ENCODE measurements around the gene GPR45. TPM values are rescaled to one million over a fixed set of nuclear protein-coding genes. Genes with fewer than 3 reads are reported as not detected.

GPR45 gene
- total RNA-seq, 1 donor, result not detected

GRCh38 chr2:105254531-105255210, 13.1 kb downstream of the GPR45 start:
- Histone ChIP-seq H3K9me3 (ENCODE audit: low read depth, low read length) (no peaks in the 10 kb centered on the region), H3K4me3 (ENCODE audit: insufficient read depth, low read length) (no peak overlapping the region), H2AFZ (ENCODE audit: low read length) (no peak overlapping the region), H3K27ac (ENCODE audit: low read depth, low read length) (no peak overlapping the region), H4K20me1 (ENCODE audit: insufficient read depth, low read length) (no peaks in the 10 kb centered on the region), H3K79me2 (ENCODE audit: insufficient read depth, low read length) (no peaks in the 10 kb centered on the region), H3K27me3 (ENCODE audit: insufficient read depth, low read length) (no peaks in the 10 kb centered on the region), H3K4me1 (ENCODE audit: insufficient read depth, low read length) (no peaks in the 10 kb centered on the region), H3K4me2 (ENCODE audit: insufficient read depth, low read length) (no peak overlapping the region), H3K36me3 (ENCODE audit: insufficient read depth, low read length) (no peaks in the 10 kb centered on the region)
- DNase-seq (ENCODE audit: insufficient read length, low spot score, missing footprints), result no peak
- no peak for TF ChIP-seq CTCF (IDR thresholded peaks at IDR 0.05; ENCODE audit: extremely low read depth, low read depth, low read length)

GRCh38 chr2:105255979-105256378, 14.4 kb downstream of the GPR45 start:
- Histone ChIP-seq H4K20me1 (ENCODE audit: insufficient read depth, low read length) (no peaks in the 10 kb centered on the region), H3K4me1 (ENCODE audit: insufficient read depth, low read length) (peaks cover 6% of the 10 kb centered on the region), H3K4me2 (ENCODE audit: insufficient read depth, low read length) (no peak overlapping the region), H3K9me3 (ENCODE audit: low read depth, low read length) (no peaks in the 10 kb centered on the region), H3K36me3 (ENCODE audit: insufficient read depth, low read length) (no peaks in the 10 kb centered on the region), H3K27me3 (ENCODE audit: insufficient read depth, low read length) (no peaks in the 10 kb centered on the region), H3K4me3 (ENCODE audit: insufficient read depth, low read length) (no peak overlapping the region), H3K79me2 (ENCODE audit: insufficient read depth, low read length) (no peaks in the 10 kb centered on the region), H3K27ac (ENCODE audit: low read depth, low read length) (no peak overlapping the region), H2AFZ (ENCODE audit: low read length) (no peak overlapping the region)
- no peak for TF ChIP-seq CTCF (IDR thresholded peaks at IDR 0.05; ENCODE audit: extremely low read depth, low read depth, low read length)
- DNase-seq (ENCODE audit: insufficient read length, low spot score, missing footprints), result no peak

- Histone ChIP-seq H3K27me3 (ENCODE audit: insufficient read depth, low read length) (no peaks in the 10 kb centered on the region), H3K4me1 (ENCODE audit: insufficient read depth, low read length) (peaks cover 7% of the 10 kb centered on the region), H3K27ac (ENCODE audit: low read depth, low read length) (no peak overlapping the region), H2AFZ (ENCODE audit: low read length) (no peak overlapping the region), H3K36me3 (ENCODE audit: insufficient read depth, low read length) (no peaks in the 10 kb centered on the region), H3K4me2 (ENCODE audit: insufficient read depth, low read length) (no peak overlapping the region), H4K20me1 (ENCODE audit: insufficient read depth, low read length) (no peaks in the 10 kb centered on the region), H3K79me2 (ENCODE audit: insufficient read depth, low read length) (no peaks in the 10 kb centered on the region), H3K9me3 (ENCODE audit: low read depth, low read length) (no peaks in the 10 kb centered on the region), H3K4me3 (ENCODE audit: insufficient read depth, low read length) (no peak overlapping the region)
- DNase-seq (ENCODE audit: insufficient read length, low spot score, missing footprints), result no peak
- TF ChIP-seq CTCF (IDR thresholded peaks at IDR 0.05; ENCODE audit: extremely low read depth, low read depth, low read length), result no peak
These were observed 15.0 kb downstream of the GPR45 start for GRCh38 chr2:105256431-105257047.

- H3K27me3 ChIP-seq (ENCODE audit: insufficient read depth, low read length), result no peaks in the 10 kb centered on the region
- H3K4me3 ChIP-seq (ENCODE audit: insufficient read depth, low read length), result no peak overlapping the region
- H2AFZ ChIP-seq (ENCODE audit: low read length), result no peak overlapping the region
- no peaks in the 10 kb centered on the region for H3K79me2 ChIP-seq (ENCODE audit: insufficient read depth, low read length)
- no peak for TF ChIP-seq CTCF (IDR thresholded peaks at IDR 0.05; ENCODE audit: extremely low read depth, low read depth, low read length)
- no peak overlapping the region for H3K27ac ChIP-seq (ENCODE audit: low read depth, low read length)
- H3K4me2 ChIP-seq (ENCODE audit: insufficient read depth, low read length), result no peak overlapping the region
- H4K20me1 ChIP-seq (ENCODE audit: insufficient read depth, low read length), result no peaks in the 10 kb centered on the region
- H3K4me1 ChIP-seq (ENCODE audit: insufficient read depth, low read length), result peaks cover 7% of the 10 kb centered on the region
- no peaks in the 10 kb centered on the region for H3K9me3 ChIP-seq (ENCODE audit: low read depth, low read length)
- DNase-seq (ENCODE audit: insufficient read length, low spot score, missing footprints), result no peak
- no peaks in the 10 kb centered on the region for H3K36me3 ChIP-seq (ENCODE audit: insufficient read depth, low read length)
These were observed 16.4 kb downstream of the GPR45 start for GRCh38 chr2:105257981-105258380.
